ENCODE data around the gene MRPS30. TPM values are rescaled to one million over a fixed set of nuclear protein-coding genes. Genes with fewer than 3 reads are reported as not detected.

The MRPS30 gene
- total and polyA plus RNA-seq, 2 of the 4 experiments (the other 2 are of a cell fraction) = 18.3 to 51.4 TPM

DNA sequence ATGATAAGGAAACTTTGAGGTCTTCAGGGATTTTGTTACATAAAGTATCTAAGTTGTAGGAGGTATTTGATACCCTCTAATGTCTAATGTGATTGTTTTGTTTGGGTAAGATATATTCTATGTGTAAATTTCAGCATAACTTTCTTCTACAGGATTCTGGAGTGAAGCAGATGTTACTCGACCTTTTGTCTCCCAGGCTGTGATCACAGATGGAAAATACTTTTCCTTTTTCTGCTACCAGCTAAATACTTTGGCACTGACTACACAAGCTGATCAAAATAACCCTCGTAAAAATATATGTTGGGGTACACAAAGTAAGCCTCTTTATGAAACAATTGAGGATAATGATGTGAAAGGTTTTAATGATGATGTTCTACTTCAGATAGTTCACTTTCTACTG is 6.0 kb downstream of the MRPS30 start:
- DNase-seq = no peak
- Histone ChIP-seq H2AK5ac (ENCODE audit: low read depth, low read length) (no peak overlapping the region), H3K18ac (ENCODE audit: low read depth, low read length) (no peak overlapping the region), H2BK15ac (ENCODE audit: low read depth, low read length) (no peak overlapping the region), H3K4me3 (ENCODE audit: insufficient read depth, low read depth, low read length) (no peak overlapping the region), H3K36me3 (ENCODE audit: control insufficient read depth, insufficient read depth, low read length) (peaks cover 14% of the 10 kb centered on the region), H3K56ac (ENCODE audit: extremely low read depth, insufficient read depth, low read length) (no peak overlapping the region), H4K20me1 (ENCODE audit: insufficient read depth, low read length) (no peaks in the 10 kb centered on the region; the same call in 1 of the 2 replicates), H3K23ac (ENCODE audit: low read depth, low read length) (no peak overlapping the region), H2BK20ac (ENCODE audit: low read depth, low read length) (no peak overlapping the region), H4K5ac (ENCODE audit: low read depth, low read length) (no peak overlapping the region), H3K9ac (ENCODE audit: low read depth, low read length) (no peak overlapping the region), H2BK120ac (ENCODE audit: low read depth, low read length) (no peak overlapping the region), H3K9me3 (ENCODE audit: control insufficient read depth, insufficient read depth, low read length) (no peaks in the 10 kb centered on the region), H4K91ac (ENCODE audit: insufficient read depth, low read depth, low read length) (no peak overlapping the region), H2AFZ (replicated peaks; ENCODE audit: low read length, poor library complexity) (no peak overlapping the region), H3K79me1 (ENCODE audit: low read depth in 1 of 2, low read length in 2 of 2) (peaks cover 0 to 5% of the 10 kb centered on the region in 2 experiments; a peak in 3 of 4 replicates), H3K27me3 (ENCODE audit: control insufficient read depth, insufficient read depth, low read length) (no peaks in the 10 kb centered on the region), H3K14ac (replicated peaks; ENCODE audit: low read depth, low read length) (no peak overlapping the region), H3K4ac (ENCODE audit: low read depth, low read length) (no peak overlapping the region), H2BK5ac (ENCODE audit: low read depth, low read length, poor library complexity, severe bottlenecking) (no peak overlapping the region), H3K4me1 (ENCODE audit: control insufficient read depth, insufficient read depth, low read length) (no peaks in the 10 kb centered on the region), H3K9me1 (ENCODE audit: insufficient read depth, low read length) (no peaks in the 10 kb centered on the region), H2AK9ac (replicated peaks; ENCODE audit: low read depth, low read length, poor library complexity) (no peak overlapping the region), H3K27ac (ENCODE audit: insufficient read depth, low read length) (no peak overlapping the region), H3K4me2 (ENCODE audit: low read depth, low read length) (no peak overlapping the region), H4K8ac (ENCODE audit: low read depth in 2 of 2, low read length in 2 of 2) (no peak overlapping the region)
- CTCF ChIA-PET = no interaction called here
- no TSS peak for BruUV-seq (replicated peaks)
- ATAC-seq (ENCODE audit: low read depth) = no peak
- in situ Hi-C loops (cut with MboI; ENCODE audit: low sequenced_read_pairs) = no loop called here
- TF ChIP-seq POLR2A (IDR thresholded peaks at IDR 0.05; ENCODE audit: low read depth, low read length) (no peak), CEBPB (IDR thresholded peaks at IDR 0.05; ENCODE audit: low read depth, low read length) (no peak), RAD21 (IDR thresholded peaks at IDR 0.05; ENCODE audit: low read length) (no peak), MXI1 (IDR thresholded peaks at IDR 0.05; ENCODE audit: borderline replicate concordance, low read depth, low read length) (no peak), CHD1 (IDR thresholded peaks at IDR 0.05; ENCODE audit: low read depth, low read length) (no peak), RFX5 (IDR thresholded peaks at IDR 0.05; ENCODE audit: low read depth, low read length) (no peak), SMC3 (IDR thresholded peaks at IDR 0.05; ENCODE audit: low read depth, low read length) (no peak), RCOR1 (IDR thresholded peaks at IDR 0.05; ENCODE audit: insufficient replicate concordance, low read length) (no peak), NFE2L2 (IDR thresholded peaks at IDR 0.05; ENCODE audit: low read depth, low read length) (no peak), MAFK (IDR thresholded peaks at IDR 0.05; ENCODE audit: low read depth, low read length) (no peak), FOS (IDR thresholded peaks at IDR 0.05; ENCODE audit: low read depth, low read length) (no peak), MAZ (IDR thresholded peaks at IDR 0.05; ENCODE audit: borderline replicate concordance, low read depth, low read length) (no peak), BHLHE40 (IDR thresholded peaks at IDR 0.05; ENCODE audit: low read depth, low read length) (no peak)
- TF ChIP-seq, protein P1, sequence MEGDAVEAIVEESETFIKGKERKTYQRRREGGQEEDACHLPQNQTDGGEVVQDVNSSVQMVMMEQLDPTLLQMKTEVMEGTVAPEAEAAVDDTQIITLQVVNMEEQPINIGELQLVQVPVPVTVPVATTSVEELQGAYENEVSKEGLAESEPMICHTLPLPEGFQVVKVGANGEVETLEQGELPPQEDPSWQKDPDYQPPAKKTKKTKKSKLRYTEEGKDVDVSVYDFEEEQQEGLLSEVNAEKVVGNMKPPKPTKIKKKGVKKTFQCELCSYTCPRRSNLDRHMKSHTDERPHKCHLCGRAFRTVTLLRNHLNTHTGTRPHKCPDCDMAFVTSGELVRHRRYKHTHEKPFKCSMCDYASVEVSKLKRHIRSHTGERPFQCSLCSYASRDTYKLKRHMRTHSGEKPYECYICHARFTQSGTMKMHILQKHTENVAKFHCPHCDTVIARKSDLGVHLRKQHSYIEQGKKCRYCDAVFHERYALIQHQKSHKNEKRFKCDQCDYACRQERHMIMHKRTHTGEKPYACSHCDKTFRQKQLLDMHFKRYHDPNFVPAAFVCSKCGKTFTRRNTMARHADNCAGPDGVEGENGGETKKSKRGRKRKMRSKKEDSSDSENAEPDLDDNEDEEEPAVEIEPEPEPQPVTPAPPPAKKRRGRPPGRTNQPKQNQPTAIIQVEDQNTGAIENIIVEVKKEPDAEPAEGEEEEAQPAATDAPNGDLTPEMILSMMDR (conservative IDR thresholded peaks at IDR 0.05; ENCODE audit: low read depth, low read length) = no peak
- TF ChIP-seq, protein P2, sequence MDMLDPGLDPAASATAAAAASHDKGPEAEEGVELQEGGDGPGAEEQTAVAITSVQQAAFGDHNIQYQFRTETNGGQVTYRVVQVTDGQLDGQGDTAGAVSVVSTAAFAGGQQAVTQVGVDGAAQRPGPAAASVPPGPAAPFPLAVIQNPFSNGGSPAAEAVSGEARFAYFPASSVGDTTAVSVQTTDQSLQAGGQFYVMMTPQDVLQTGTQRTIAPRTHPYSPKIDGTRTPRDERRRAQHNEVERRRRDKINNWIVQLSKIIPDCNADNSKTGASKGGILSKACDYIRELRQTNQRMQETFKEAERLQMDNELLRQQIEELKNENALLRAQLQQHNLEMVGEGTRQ (IDR thresholded peaks at IDR 0.05; ENCODE audit: low read depth, low read length) = no peak
- TF ChIP-seq, protein P3, sequence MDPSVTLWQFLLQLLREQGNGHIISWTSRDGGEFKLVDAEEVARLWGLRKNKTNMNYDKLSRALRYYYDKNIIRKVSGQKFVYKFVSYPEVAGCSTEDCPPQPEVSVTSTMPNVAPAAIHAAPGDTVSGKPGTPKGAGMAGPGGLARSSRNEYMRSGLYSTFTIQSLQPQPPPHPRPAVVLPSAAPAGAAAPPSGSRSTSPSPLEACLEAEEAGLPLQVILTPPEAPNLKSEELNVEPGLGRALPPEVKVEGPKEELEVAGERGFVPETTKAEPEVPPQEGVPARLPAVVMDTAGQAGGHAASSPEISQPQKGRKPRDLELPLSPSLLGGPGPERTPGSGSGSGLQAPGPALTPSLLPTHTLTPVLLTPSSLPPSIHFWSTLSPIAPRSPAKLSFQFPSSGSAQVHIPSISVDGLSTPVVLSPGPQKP (IDR thresholded peaks at IDR 0.05; ENCODE audit: borderline replicate concordance, low read depth, low read length) = no peak
- POLR2A ChIA-PET (ENCODE audit: unreplicated experiment) = no interaction called here
- intact Hi-C loops (cut with micrococcal nuclease) = no loop called here
- WGBS, 2 experiments (ENCODE audit: extremely low coverage in 2 of 2, insufficient read length in 1 of 2) = no CpG with 5 or more reads among the region's 2 CpGs
- dilution Hi-C loops (cut with HindIII; ENCODE audit: low sequenced_read_pairs, unreplicated experiment) = no loop called here

All from IMR-90 (cell line).